ENCODE data around the gene DPY30.
"Not testable (repeated sequence)": the region's sequence is repeated elsewhere in the genome, so short reads cannot be mapped to it uniquely, and the experiment has no call there.

DNA sequence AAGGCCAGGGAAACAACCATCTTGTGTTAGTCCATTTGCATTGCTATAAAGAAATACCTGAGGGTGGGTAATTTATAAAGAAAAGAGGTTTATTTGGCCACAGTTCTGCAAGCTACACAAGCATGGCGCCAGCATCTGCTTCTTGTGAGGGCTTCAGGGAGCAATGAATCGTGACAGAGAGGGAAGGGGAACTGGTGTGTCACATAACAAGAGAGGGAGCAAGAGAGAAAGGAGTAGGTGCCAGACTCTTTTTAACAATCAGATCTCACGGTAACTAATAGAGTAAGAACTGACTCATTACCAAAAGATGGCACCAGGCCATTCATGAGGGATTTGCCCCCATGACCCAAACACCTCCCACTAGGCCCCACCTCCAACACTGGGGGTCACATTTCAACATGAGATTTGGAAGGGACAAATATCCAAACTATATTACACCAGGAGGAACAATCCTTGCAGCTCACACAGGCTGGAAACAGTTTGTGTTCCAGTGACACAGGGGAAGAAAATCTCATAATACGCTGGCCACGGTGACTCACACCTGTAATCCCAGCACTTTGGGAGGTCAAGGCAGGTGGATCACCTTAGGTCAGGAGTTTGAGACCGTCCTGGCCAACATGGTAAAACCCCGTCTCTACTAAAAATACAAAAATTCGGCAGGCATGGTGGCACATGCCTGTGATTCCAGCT, 5.3 kb downstream of the DPY30 start:
- TF ChIP-seq, protein P1, sequence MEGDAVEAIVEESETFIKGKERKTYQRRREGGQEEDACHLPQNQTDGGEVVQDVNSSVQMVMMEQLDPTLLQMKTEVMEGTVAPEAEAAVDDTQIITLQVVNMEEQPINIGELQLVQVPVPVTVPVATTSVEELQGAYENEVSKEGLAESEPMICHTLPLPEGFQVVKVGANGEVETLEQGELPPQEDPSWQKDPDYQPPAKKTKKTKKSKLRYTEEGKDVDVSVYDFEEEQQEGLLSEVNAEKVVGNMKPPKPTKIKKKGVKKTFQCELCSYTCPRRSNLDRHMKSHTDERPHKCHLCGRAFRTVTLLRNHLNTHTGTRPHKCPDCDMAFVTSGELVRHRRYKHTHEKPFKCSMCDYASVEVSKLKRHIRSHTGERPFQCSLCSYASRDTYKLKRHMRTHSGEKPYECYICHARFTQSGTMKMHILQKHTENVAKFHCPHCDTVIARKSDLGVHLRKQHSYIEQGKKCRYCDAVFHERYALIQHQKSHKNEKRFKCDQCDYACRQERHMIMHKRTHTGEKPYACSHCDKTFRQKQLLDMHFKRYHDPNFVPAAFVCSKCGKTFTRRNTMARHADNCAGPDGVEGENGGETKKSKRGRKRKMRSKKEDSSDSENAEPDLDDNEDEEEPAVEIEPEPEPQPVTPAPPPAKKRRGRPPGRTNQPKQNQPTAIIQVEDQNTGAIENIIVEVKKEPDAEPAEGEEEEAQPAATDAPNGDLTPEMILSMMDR (IDR thresholded peaks at IDR 0.05): not testable (repeated sequence)
- not testable (repeated sequence) for TF ChIP-seq POLR2A (IDR thresholded peaks at IDR 0.05)

Measured in right lobe of liver (tissue), 4 donors.